NCI-H2081 (cell line): ENCODE data around the gene PAM.

Experiments
- DNase-seq, 2 experiments: peaks; one replicate each; lab custom pipeline; 2025; lab: John Stamatoyannopoulos, UW

PAM gene

GRCh38 chr5:102937894-102938293 lies 182.8 kb downstream of the PAM start:
- no peak for DNase-seq

GRCh38 chr5:102941111-102941510 lies 186.0 kb downstream of the PAM start:
- no peak for DNase-seq

- no peak for DNase-seq
Measured at GRCh38 chr5:102946414-102946813, 191.3 kb downstream of the PAM start.

- no peak for DNase-seq
Measured at GRCh38 chr5:102946971-102947370, 191.9 kb downstream of the PAM start.

GRCh38 chr5:102955488-102955887 lies 200.4 kb downstream of the PAM start:
- DNase-seq: no peak

- no peak for DNase-seq
Measured at GRCh38 chr5:102956599-102956998, 201.5 kb downstream of the PAM start.

- no peak for DNase-seq
Measured at GRCh38 chr5:102957141-102957540, 202.0 kb downstream of the PAM start.

GRCh38 chr5:102958481-102959011 lies 203.4 kb downstream of the PAM start:
- peak in 1 of 2 experiments; percentile 2 for DNase-seq

- no peak for DNase-seq
Measured at GRCh38 chr5:102959055-102959454, 203.9 kb downstream of the PAM start.

- DNase-seq: no peak
Measured at GRCh38 chr5:102961671-102962070, 206.6 kb downstream of the PAM start.

GRCh38 chr5:102965653-102966052 lies 210.5 kb downstream of the PAM start:
- no peak for DNase-seq

GRCh38 chr5:102969641-102970040 lies 214.5 kb downstream of the PAM start:
- DNase-seq: no peak

GRCh38 chr5:102971676-102972293 lies 216.7 kb downstream of the PAM start:
- peak in 1 of 2 experiments; percentile 18 for DNase-seq

- no peak for DNase-seq
Measured at GRCh38 chr5:102974177-102974576, 219.1 kb downstream of the PAM start.

- peak; percentile 18 to 49 for DNase-seq
Measured at GRCh38 chr5:102975045-102975444, 219.9 kb downstream of the PAM start.

- DNase-seq: no peak
Measured at GRCh38 chr5:102975457-102976182, 220.5 kb downstream of the PAM start.

- DNase-seq: no peak
Measured at GRCh38 chr5:102981957-102982635, 227.0 kb downstream of the PAM start.

GRCh38 chr5:102986074-102986473 lies 231.0 kb downstream of the PAM start:
- no peak for DNase-seq

GRCh38 chr5:102988459-102988858 lies 233.4 kb downstream of the PAM start:
- no peak for DNase-seq

GRCh38 chr5:102991802-102992201 lies 236.7 kb downstream of the PAM start:
- no peak for DNase-seq

- DNase-seq: no peak
Measured at GRCh38 chr5:102996011-102996575, 241.0 kb downstream of the PAM start.

- DNase-seq: no peak
Measured at GRCh38 chr5:102998224-102998623, 243.1 kb downstream of the PAM start.

GRCh38 chr5:102999191-102999590 lies 244.1 kb downstream of the PAM start:
- DNase-seq: no peak
